ENCODE results near the gene MBD5.

- TF ChIP-seq YY1 (IDR thresholded peaks at IDR 0.05; ENCODE audit: insufficient read depth, insufficient read length) = no peak
- no peak for TF ChIP-seq ZNF274 (IDR thresholded peaks at IDR 0.05; ENCODE audit: low read depth, low read length)
Measured at GRCh38 chr2:148553332-148553887, 532.5 kb downstream of the MBD5 start.

All from NT2/D1 (cell line).